GM10248 (cell line): ENCODE measurements around the gene RPH3AL.

Experiments used
- CTCF ChIA-PET: fragments of 300-600 bp; sonication (Branson Sonifier 250); formaldehyde crosslinking; extraction: SDS; loops from one replicate; lab custom pipeline; 2021; ENCODE audit warnings: antibody characterized with exemption; lab: Yijun Ruan, JAX
- POLR2A ChIA-PET: fragments of 350-650 bp; sonication (Branson Sonifier 250); formaldehyde crosslinking; extraction: SDS; loops from one replicate; lab custom pipeline; 2020; ENCODE audit warnings: antibody characterized with exemption; lab: Yijun Ruan, JAX
- DNase-seq: peaks from one replicate; pipeline ENCODE4 v3.0.0; 2012; ENCODE audit errors: extremely low spot score
- TF ChIP-seq, protein P1 (sequence below): IDR thresholded peaks from 2 replicates; pipeline ENCODE4 v1.5.1; 2012; ENCODE audit warnings: mild to moderate bottlenecking, low read depth; ENCODE audit errors: extremely low read depth, missing control alignments, control extremely low read depth

RPH3AL gene

DNA sequence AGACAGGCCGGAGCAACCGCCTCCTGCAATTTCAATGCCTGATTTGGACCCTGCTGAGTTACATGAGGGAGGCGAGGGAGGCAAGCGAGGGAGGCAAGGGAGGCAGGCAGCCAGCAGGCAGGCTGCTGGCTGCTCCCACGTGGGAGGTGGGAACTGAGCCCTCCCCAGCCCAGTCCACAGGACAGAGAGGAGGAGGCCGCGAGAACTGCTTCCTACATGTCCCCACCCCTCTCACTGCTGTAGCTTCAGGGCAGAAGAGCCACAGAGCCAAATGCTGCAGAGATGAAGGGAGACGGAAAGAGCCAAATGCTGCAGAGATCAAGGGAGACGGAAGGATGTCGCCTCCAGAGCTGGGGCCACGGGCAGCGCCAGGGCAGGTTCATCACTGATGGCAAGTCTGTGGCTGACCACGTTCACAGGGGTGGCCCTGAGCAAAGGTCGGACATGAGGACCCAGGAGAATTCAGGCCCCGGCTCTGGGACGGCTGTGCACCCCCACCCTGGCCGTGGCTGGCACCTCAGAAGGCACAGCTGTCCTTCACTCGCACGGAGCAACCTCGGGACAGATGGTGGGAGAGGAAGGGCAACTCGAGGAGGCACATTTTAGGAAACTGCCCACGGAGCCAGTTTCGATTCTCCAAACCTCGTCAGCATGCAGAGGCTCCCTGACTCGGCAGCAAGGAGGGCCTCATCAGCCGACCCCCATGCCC, 21.5 kb downstream of the RPH3AL start:
- ChIA-PET POLR2A (no interaction called here), CTCF (no interaction called here)
- no peak for DNase-seq
- TF ChIP-seq, protein P1, sequence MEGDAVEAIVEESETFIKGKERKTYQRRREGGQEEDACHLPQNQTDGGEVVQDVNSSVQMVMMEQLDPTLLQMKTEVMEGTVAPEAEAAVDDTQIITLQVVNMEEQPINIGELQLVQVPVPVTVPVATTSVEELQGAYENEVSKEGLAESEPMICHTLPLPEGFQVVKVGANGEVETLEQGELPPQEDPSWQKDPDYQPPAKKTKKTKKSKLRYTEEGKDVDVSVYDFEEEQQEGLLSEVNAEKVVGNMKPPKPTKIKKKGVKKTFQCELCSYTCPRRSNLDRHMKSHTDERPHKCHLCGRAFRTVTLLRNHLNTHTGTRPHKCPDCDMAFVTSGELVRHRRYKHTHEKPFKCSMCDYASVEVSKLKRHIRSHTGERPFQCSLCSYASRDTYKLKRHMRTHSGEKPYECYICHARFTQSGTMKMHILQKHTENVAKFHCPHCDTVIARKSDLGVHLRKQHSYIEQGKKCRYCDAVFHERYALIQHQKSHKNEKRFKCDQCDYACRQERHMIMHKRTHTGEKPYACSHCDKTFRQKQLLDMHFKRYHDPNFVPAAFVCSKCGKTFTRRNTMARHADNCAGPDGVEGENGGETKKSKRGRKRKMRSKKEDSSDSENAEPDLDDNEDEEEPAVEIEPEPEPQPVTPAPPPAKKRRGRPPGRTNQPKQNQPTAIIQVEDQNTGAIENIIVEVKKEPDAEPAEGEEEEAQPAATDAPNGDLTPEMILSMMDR, result no peak

DNA sequence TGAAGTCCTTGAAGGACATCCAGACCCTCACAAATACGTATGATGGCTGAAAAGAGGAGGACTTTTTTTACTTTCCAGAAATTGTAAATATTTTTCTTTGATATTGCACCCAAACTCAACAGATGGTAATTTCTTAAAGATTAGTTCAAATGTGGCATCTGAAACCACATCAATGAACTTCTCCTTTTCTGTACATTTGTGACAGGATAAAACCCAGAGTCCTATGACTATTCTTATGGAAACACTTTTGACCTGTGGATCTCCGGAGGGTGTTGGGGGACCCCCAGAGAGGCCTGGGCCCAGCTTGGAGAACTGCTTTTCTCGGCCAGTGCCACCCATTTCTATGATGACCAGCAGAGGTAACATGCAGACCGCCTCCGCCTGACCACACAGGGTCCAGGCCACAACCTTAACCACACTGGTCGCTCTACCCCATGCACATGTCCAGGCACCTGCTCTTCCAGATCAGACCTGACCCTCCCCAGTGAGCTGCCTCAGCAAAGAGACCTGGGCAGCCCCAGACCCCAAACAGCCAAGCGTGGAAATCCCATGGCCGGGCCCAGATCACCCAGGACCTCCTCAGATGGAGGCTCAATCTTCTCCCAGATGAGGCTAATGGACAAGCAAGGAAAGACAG, 22.7 kb downstream of the RPH3AL start:
- no peak for DNase-seq
- TF ChIP-seq, protein P1, result no peak
- POLR2A ChIA-PET, result no interaction called here
- CTCF ChIA-PET, result no interaction called here

DNA sequence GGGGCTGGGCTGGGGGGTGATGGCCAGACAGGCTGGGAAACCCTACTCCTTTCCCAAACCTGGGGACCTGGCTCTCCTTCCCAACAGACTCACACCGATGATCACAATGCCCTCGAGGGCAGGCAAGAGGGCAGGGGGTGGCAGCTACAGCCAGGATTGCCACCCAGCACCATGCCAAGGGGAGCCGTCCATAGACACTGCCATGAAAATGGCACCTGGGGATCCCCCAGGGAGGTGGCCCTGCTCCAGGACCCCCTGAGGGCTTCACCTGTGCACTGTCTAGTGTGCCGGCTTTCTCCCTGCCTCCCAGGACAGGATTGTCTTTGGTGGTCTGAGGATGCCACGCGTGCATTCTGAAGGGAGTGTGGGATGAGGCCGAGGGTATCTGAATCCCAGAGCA, 24.6 kb downstream of the RPH3AL start:
- CTCF ChIA-PET, result no interaction called here
- POLR2A ChIA-PET, result no interaction called here
- no peak for DNase-seq
- TF ChIP-seq, protein P1, result no peak

DNA sequence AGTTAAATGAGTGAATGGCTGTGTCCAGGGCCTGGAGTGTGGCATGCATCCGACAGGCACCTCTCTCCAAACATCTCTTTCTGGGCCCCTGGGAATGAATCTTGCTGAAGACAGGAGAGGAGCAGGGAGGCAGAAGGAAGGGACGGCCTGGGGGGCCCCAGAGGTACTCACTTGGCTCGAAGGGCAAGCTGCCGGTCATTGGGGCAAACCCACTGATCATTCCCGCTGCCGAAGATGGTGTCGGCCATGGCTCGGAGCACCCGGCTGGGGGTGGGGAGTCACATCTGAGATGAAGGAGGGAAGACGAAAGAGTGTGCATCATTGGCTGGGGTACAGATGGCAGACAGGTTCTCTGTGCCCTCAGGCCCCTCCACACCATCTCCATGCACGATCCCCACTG, 25.3 kb downstream of the RPH3AL start:
- no peak for DNase-seq
- POLR2A ChIA-PET, result no interaction called here
- CTCF ChIA-PET, result no interaction called here
- TF ChIP-seq, protein P1, result no peak

DNA sequence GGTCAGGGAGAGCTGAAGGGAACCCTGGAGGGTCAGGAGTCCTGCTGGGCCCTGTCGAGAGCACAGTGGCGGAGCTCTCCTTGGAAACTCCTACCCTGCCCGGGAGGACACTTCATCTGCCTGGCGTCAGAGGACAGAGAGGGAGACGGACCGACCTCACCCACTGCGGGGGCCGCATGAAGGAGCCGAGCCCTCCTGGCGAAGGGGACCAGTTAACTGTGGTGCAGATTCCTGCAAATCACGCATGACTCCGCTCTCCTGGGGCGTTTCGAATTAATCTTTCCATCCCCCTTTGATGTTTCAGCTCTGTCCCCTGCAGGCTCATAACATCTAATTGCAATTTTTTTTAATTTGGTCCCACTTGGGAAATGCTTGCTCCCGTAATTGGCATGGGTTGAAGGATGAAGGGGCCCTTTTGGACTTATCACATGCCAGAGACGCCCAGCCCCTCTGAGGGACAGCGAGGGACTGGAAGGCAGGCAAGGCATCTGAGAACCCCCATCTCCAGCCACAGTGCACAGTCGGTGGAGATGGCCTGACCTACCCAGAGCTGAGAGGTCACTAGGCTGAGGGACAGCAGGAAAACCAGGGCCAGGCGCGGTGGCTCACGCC, 26.5 kb downstream of the RPH3AL start:
- TF ChIP-seq, protein P1, result no peak
- CTCF ChIA-PET, result interaction anchor here (0.8 kb wide), 1 partner anchor 34 kb away, joined by 3 read pairs; no protein-coding TSS in a partner anchor
- POLR2A ChIA-PET, result no interaction called here
- DNase-seq, result no peak

DNA sequence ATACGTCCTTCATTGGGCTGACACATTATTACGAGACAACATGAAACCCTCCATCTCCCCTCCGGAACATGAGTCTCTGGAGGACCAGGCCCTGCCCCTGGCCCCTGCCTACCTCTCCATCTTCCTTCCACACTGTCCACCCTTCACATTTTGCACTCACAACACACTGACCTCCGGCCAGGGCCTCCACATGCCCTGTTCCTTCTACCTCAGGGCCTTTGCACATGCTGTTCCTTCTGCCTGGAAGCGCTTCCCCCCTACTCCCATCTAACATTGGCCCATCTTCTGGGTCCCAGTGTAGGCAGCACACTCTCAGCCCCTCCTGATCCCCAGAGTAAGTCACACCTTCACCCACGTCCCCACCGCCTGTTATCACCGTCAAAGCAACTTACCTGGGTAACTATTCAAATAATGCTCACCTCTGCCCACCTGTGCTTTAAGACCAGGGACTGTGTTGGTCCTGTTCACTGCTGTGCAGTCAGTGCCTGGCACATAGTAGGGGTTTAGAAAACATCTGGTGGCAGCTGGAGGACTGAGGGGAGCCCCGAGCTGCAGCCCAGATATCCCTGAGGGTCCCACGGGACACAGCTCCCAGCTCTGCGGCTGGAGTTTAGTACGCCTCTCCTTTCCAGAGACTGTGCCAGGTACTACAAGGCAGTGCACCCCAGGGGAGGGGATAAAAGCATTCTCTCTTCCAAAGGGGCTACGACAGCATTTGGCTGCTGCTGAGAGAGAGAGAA, 27.2 kb downstream of the RPH3AL start:
- POLR2A ChIA-PET, result no interaction called here
- no peak for DNase-seq
- TF ChIP-seq, protein P1, result no peak
- CTCF ChIA-PET, result no interaction called here
